ENCODE measurements around the gene CCDC192.

Gene CCDC192

DNA sequence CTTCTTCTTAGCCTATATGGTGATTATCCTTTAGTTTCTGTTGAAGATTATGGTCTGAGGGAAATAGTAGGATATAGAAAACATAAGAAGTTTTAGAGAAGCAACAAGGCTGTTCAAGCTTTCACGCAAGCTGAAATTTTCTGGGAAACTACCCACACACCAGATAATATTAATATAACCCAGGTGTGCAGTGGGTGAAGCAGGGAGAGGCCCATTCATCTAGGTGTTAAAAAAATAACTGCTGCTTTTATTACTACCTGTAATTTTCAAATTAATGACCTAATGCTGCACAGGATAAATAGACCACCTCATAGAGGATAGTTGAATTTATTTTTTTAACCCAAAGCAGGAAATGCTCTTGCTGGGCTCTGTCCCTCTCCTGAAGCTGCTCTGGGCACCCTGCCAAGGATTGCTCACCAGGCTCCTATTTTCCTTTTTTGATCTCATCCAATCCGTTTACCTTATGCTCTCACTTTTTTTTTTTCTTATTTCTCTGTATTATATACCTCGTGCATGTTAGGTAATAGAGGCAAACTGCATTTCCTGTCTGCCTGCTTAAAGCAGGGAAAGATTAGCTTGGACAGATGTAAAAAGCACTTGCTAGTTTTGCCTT is 256.1 kb downstream of the CCDC192 start:
- ChIA-PET POLR2A (no interaction called here), CTCF (interaction anchor here (0.6 to 1.0 kb wide), 2 partner anchors 141 to 165 kb away, joined by 3 to 4 read pairs; no protein-coding TSS in a partner anchor)
- Histone ChIP-seq H3K9me3 (ENCODE audit: control insufficient read depth, insufficient read depth, low read depth, low read length) (no peaks in the 10 kb centered on the region), H3K36me3 (ENCODE audit: control insufficient read depth in 2 of 2, insufficient read depth in 1 of 2, low read length in 2 of 2) (no peaks in the 10 kb centered on the region), H3K4me1 (ENCODE audit: control insufficient read depth, insufficient read depth, low read length) (peaks cover 23% of the 10 kb centered on the region), H3K27ac (ENCODE audit: extremely low read depth, low read depth, low read length) (peak overlapping the region; percentile 14; the same call in 1 of the 2 replicates), H3K4me3 (ENCODE audit: low read depth, low read length) (no peak overlapping the region)
- TF ChIP-seq, protein P1, sequence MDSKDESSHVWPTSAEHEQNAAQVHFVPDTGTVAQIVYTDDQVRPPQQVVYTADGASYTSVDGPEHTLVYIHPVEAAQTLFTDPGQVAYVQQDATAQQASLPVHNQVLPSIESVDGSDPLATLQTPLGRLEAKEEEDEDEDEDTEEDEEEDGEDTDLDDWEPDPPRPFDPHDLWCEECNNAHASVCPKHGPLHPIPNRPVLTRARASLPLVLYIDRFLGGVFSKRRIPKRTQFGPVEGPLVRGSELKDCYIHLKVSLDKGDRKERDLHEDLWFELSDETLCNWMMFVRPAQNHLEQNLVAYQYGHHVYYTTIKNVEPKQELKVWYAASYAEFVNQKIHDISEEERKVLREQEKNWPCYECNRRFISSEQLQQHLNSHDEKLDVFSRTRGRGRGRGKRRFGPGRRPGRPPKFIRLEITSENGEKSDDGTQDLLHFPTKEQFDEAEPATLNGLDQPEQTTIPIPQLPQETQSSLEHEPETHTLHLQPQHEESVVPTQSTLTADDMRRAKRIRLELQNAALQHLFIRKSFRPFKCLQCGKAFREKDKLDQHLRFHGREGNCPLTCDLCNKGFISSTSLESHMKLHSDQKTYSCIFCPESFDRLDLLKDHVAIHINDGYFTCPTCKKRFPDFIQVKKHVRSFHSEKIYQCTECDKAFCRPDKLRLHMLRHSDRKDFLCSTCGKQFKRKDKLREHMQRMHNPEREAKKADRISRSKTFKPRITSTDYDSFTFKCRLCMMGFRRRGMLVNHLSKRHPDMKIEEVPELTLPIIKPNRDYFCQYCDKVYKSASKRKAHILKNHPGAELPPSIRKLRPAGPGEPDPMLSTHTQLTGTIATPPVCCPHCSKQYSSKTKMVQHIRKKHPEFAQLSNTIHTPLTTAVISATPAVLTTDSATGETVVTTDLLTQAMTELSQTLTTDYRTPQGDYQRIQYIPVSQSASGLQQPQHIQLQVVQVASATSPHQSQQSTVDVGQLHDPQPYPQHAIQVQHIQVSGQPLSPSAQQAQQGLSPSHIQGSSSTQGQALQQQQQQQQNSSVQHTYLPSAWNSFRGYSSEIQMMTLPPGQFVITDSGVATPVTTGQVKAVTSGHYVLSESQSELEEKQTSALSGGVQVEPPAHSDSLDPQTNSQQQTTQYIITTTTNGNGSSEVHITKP (tag by site-specific recombination; IDR thresholded peaks at IDR 0.05), result 0 out of 2 replicates have a peak, but pooled peaks have one; percentile 21
- TF ChIP-seq ZBTB17 (tag by site-specific recombination; IDR thresholded peaks at IDR 0.05) (0 out of 2 replicates have a peak, but pooled peaks have one; percentile 18), ZNF596 (tag by site-specific recombination; IDR thresholded peaks at IDR 0.05) (no peak), ZNF341 (tag by site-specific recombination; IDR thresholded peaks at IDR 0.05; ENCODE audit: low read depth) (no peak), MYNN (tag by site-specific recombination; IDR thresholded peaks at IDR 0.05; ENCODE audit: borderline replicate concordance) (no peak), ZEB2 (tag by site-specific recombination; IDR thresholded peaks at IDR 0.05) (0 out of 2 replicates have a peak, but pooled peaks have one; percentile 47), ZNF558 (tag by site-specific recombination; IDR thresholded peaks at IDR 0.05) (peak; percentile 17; the same call in 1 of the 2 replicates), ZBTB48 (tag by site-specific recombination; IDR thresholded peaks at IDR 0.05) (no peak), ZNF146 (tag by site-specific recombination; IDR thresholded peaks at IDR 0.05) (no peak), TRIM28 (IDR thresholded peaks at IDR 0.05; ENCODE audit: borderline replicate concordance, low read length) (0 out of 2 replicates have a peak, but pooled peaks have one; percentile 12), ZIC2 (tag by site-specific recombination; IDR thresholded peaks at IDR 0.05) (peak; percentile 46; the same call in 1 of the 2 replicates), SP7 (tag by site-specific recombination; IDR thresholded peaks at IDR 0.05) (peak; percentile 35; the same call in 1 of the 2 replicates), ZNF112 (tag by site-specific recombination; IDR thresholded peaks at IDR 0.05) (no peak), ZNF561 (tag by site-specific recombination; IDR thresholded peaks at IDR 0.05; ENCODE audit: borderline replicate concordance) (peak; percentile 64; the same call in 1 of the 2 replicates), ZNF248 (tag by site-specific recombination; IDR thresholded peaks at IDR 0.05) (no peak), ZNF221 (tag by site-specific recombination; IDR thresholded peaks at IDR 0.05; ENCODE audit: borderline replicate concordance) (no peak), ZNF335 (tag by site-specific recombination; conservative IDR thresholded peaks at IDR 0.05) (0 out of 2 replicates have a peak, but pooled peaks have one; percentile 10), ZNF366 (tag by site-specific recombination; conservative IDR thresholded peaks at IDR 0.05) (peak; percentile 56; the same call in 1 of the 2 replicates)
- TF ChIP-seq, protein P2, sequence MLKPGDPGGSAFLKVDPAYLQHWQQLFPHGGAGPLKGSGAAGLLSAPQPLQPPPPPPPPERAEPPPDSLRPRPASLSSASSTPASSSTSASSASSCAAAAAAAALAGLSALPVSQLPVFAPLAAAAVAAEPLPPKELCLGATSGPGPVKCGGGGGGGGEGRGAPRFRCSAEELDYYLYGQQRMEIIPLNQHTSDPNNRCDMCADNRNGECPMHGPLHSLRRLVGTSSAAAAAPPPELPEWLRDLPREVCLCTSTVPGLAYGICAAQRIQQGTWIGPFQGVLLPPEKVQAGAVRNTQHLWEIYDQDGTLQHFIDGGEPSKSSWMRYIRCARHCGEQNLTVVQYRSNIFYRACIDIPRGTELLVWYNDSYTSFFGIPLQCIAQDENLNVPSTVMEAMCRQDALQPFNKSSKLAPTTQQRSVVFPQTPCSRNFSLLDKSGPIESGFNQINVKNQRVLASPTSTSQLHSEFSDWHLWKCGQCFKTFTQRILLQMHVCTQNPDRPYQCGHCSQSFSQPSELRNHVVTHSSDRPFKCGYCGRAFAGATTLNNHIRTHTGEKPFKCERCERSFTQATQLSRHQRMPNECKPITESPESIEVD (tag by site-specific recombination; IDR thresholded peaks at IDR 0.05), result peak; percentile 73
- TF ChIP-seq, protein P3, sequence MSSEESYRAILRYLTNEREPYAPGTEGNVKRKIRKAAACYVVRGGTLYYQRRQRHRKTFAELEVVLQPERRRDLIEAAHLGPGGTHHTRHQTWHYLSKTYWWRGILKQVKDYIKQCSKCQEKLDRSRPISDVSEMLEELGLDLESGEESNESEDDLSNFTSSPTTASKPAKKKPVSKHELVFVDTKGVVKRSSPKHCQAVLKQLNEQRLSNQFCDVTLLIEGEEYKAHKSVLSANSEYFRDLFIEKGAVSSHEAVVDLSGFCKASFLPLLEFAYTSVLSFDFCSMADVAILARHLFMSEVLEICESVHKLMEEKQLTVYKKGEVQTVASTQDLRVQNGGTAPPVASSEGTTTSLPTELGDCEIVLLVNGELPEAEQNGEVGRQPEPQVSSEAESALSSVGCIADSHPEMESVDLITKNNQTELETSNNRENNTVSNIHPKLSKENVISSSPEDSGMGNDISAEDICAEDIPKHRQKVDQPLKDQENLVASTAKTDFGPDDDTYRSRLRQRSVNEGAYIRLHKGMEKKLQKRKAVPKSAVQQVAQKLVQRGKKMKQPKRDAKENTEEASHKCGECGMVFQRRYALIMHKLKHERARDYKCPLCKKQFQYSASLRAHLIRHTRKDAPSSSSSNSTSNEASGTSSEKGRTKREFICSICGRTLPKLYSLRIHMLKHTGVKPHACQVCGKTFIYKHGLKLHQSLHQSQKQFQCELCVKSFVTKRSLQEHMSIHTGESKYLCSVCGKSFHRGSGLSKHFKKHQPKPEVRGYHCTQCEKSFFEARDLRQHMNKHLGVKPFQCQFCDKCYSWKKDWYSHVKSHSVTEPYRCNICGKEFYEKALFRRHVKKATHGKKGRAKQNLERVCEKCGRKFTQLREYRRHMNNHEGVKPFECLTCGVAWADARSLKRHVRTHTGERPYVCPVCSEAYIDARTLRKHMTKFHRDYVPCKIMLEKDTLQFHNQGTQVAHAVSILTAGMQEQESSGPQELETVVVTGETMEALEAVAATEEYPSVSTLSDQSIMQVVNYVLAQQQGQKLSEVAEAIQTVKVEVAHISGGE (tag by site-specific recombination; conservative IDR thresholded peaks at IDR 0.05; ENCODE audit: low read depth), result no peak
- TF ChIP-seq, protein P4, sequence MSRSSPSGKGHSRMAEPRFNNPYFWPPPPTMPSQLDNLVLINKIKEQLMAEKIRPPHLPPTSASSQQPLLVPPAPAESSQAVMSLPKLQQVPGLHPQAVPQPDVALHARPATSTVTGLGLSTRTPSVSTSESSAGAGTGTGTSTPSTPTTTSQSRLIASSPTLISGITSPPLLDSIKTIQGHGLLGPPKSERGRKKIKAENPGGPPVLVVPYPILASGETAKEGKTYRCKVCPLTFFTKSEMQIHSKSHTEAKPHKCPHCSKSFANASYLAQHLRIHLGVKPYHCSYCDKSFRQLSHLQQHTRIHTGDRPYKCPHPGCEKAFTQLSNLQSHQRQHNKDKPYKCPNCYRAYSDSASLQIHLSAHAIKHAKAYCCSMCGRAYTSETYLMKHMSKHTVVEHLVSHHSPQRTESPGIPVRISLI (tag by site-specific recombination; IDR thresholded peaks at IDR 0.05), result peak; percentile 94
- TF ChIP-seq, protein P5, sequence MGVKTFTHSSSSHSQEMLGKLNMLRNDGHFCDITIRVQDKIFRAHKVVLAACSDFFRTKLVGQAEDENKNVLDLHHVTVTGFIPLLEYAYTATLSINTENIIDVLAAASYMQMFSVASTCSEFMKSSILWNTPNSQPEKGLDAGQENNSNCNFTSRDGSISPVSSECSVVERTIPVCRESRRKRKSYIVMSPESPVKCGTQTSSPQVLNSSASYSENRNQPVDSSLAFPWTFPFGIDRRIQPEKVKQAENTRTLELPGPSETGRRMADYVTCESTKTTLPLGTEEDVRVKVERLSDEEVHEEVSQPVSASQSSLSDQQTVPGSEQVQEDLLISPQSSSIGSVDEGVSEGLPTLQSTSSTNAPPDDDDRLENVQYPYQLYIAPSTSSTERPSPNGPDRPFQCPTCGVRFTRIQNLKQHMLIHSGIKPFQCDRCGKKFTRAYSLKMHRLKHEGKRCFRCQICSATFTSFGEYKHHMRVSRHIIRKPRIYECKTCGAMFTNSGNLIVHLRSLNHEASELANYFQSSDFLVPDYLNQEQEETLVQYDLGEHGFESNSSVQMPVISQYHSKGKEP (tag by site-specific recombination; IDR thresholded peaks at IDR 0.05), result peak; percentile 31; the same call in 1 of the 2 replicates
- TF ChIP-seq, protein P6, sequence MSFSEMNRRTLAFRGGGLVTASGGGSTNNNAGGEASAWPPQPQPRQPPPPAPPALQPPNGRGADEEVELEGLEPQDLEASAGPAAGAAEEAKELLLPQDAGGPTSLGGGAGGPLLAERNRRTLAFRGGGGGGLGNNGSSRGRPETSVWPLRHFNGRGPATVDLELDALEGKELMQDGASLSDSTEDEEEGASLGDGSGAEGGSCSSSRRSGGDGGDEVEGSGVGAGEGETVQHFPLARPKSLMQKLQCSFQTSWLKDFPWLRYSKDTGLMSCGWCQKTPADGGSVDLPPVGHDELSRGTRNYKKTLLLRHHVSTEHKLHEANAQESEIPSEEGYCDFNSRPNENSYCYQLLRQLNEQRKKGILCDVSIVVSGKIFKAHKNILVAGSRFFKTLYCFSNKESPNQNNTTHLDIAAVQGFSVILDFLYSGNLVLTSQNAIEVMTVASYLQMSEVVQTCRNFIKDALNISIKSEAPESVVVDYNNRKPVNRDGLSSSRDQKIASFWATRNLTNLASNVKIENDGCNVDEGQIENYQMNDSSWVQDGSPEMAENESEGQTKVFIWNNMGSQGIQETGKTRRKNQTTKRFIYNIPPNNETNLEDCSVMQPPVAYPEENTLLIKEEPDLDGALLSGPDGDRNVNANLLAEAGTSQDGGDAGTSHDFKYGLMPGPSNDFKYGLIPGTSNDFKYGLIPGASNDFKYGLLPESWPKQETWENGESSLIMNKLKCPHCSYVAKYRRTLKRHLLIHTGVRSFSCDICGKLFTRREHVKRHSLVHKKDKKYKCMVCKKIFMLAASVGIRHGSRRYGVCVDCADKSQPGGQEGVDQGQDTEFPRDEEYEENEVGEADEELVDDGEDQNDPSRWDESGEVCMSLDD (tag by site-specific recombination; IDR thresholded peaks at IDR 0.05), result no peak
